GM21515 (cell line): ENCODE data around the gene B3GAT1.

ENCODE experiments used
- ATAC-seq: cut with Tn5 transposase; IDR thresholded peaks from one replicate; pipeline ENCODE4 v1.9.1; 2021; ENCODE audit not compliant: unreplicated experiment

B3GAT1 gene

DNA sequence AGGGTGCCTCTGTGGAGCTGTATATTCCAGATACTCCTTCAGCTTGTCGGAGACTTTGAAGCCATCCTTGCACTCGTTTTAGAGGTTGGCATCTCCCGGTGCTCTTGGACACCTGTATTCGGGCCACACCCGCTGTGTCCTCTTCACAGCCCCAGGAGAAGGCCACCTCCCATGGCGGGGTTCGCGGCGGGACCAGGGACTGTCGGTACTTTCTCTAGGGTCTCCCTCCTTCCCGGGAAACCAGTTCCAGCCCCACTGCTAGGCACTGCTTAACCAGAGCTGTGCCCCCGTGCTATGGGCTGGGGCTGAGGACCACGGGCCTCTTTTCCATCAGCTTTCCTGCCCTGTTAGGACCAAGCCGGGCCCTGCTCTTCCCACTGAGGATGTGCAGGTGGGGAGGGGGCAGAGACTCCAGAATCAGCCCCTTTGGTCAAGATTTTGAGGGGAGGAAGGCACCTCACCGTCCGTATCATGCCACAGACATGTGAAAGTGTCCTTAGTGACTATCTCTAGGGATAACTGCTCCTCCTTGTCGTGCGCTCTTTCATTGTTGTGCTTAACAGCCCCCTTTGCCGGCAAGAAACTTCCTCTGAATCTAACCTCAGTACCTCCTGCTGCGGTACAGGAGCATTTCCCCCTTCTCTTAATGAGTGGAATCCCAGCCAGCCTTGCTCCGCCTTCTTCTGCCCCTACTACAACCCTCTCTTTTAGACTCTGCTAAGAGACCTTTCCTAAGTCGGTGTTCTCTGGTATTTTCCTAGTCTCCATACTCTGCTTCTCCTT lies 1.2 kb upstream of the B3GAT1 start:
- ATAC-seq: no peak

DNA sequence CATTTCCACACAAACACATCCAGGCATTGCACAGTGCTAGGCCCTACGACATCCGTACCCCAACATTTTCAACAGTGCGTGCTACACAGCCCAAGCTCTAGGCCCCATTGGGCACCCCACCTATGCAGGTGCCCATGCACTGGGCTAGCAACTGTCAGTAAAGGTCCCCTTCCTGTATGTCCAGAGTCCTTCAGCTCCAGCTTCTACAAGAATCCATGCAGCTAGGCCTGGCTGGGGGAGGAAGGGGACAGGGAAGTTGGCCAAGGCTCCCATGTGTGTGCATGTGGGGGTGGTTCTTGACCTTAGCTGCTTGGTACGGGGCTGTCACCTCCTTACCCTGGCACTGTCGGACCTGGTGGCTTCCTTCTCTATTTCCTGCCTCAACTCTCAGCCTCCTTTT lies 1.3 kb downstream of the B3GAT1 start:
- no peak for ATAC-seq

DNA sequence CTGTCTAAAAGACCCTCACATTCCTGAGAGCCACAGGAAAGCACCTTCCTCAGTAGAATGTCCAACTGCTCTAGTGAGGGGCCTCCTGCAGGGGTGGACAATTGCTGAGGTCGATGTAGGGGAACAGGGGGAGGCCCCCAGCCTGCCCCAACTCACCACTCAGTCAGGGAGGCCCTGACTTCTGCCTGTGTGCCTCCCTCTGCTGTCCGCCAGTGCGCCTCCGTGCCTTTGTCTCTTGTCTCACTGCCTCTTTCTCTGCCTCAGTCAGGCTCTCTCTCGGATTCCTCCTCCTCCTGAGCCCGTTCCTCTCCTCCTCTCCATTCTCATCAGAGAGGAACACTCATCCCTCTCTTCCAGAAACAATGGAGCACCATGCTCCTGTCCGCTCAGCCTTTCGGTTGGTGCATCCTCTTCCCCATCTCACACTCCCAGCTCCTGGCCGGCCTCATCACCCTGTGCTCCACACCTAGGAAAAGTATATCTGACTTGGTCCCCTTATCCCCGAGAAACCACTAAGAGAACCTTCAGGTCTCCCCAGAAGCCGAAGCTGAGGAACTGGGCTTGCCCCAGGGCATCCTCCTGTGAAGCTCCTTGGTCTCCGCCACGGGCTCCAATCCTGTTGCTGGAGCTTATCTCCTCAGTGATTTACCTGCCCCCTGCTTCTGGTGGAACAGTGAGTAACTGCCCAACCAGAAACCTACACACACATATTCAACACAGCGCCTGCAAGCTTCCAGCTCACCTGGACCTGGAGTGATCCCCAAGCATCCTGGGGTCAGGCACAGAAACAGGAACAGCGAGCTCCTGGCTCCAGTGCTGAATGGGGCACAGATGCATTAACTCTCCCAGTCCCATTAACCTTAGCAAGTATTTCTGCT lies 2.3 kb downstream of the B3GAT1 start:
- ATAC-seq: no peak

DNA sequence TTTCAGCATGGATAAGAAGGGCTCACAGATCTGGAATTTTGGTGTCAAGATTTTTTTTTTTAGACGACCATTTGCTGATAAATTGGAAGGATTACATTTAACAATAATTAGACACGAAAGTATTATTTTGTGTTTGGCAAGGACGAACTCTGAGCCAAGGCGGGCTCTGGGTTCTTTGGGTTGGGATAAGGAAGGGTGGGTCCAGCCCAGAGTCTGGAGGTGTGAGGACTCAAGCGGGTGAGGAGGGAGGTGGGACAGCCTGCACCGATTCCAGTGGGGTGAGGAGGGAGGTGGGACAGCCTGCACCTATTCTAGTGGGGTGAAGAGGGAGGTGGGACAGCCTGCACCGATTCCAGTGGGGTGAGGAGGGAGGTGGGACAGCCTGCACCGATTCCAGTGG lies 4.1 kb downstream of the B3GAT1 start:
- ATAC-seq: no peak

DNA sequence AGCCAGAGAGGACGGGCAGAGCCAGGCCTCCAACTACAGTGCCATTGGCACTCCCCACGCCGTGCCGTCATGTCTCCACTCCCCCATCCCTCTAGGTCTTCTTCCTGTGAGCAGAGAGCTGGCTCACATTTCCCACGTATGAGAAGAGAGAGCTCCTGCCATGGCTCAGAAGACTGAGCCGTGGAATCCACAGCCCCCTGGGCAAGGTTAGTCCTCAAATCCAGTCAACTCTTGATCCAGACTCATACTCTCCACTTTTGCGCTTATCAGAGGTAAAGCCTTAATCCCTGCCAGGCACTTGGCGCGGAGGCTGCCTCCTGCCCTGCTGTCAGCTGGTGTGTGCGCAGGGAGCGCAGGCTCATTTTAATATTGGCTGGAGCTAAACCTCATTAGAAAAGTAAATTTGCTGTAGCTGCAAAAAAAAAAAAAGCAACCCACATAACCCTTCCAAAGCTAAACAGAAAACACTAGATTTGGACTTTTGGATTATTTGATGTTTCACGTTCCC lies 4.7 kb downstream of the B3GAT1 start:
- ATAC-seq: no peak

DNA sequence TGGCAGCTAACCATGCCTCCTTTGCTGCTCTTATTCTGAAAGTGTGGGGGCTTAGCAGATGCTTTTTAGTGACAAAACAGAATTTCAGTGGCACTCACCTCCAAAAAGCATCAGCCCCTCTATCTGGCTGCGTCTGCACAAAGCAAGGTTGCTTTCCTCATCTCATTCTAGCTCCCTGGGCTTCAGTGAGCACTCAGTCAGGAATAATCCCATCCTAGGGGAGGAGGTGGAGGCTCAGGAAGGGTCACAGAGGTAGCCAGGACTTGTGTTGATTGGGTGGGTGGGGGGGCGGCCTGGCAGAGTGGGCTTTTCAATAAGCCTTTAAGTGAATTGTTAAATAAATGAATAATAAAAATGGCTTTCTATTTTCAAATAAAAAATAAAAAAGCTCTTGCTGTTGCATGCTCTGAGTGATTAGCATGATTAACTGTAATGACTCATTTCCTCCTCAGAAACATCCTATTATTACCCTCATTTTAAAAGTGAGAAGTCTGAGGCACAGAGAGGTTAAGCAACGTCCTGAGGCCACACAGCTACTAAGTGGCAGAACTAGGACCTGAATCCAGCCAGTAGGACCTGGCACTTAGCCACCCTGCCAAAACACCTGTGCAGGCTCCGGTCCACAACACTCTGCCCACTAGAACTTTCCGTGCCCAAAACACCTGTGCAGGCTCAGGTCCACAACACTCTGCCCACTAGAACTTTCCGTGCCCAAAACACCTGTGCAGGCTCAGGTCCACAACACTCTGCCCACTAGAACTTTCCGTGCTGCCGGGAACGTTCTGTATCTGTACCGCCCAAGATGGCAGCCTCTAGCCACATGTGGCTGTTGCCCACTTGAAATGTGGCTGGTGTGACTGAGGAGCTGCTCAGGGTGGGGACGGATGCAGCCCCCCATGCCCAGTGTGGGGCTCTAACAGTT lies 5.5 kb downstream of the B3GAT1 start:
- ATAC-seq: no peak

DNA sequence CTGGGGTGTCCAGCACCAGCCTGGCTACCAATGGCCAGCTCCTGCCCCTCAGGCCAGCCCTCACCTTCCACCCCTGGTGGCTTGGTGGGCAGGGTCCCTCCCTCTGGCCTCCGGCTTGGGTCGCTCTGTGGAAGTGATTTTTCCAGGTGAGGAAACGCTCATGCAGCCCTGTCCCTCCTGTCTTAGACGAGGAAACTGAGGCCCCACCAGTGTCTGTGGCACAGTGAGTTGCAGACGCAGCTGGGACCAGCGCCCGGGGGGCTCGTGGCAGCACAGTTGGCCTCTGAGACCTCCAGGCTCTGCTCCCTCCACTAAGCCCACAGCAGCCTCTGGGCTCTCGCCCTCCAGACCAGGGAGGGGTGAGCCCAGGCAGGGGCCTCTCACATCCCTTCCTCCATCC lies 6.2 kb downstream of the B3GAT1 start:
- ATAC-seq: no peak

DNA sequence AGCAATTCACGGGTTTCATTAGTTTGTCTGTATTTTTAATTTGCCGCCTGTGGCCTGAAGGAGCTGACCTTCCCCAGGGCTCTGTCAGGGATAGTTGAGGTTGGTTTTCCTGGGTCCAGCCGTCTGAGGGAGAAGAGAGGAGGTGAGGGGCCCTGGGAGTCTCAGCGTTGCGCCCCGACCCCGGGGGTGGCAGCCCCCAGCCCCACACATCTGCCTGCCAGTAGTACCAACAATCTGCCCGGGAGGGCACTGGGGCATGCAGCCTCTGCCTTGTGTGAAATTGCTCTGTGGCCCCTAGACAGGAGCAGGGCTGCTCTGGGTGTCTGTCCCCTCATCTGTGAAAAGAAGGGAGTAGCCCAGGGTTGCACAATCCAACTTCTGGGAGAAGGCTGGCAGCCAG lies 6.6 kb downstream of the B3GAT1 start:
- ATAC-seq: no peak

DNA sequence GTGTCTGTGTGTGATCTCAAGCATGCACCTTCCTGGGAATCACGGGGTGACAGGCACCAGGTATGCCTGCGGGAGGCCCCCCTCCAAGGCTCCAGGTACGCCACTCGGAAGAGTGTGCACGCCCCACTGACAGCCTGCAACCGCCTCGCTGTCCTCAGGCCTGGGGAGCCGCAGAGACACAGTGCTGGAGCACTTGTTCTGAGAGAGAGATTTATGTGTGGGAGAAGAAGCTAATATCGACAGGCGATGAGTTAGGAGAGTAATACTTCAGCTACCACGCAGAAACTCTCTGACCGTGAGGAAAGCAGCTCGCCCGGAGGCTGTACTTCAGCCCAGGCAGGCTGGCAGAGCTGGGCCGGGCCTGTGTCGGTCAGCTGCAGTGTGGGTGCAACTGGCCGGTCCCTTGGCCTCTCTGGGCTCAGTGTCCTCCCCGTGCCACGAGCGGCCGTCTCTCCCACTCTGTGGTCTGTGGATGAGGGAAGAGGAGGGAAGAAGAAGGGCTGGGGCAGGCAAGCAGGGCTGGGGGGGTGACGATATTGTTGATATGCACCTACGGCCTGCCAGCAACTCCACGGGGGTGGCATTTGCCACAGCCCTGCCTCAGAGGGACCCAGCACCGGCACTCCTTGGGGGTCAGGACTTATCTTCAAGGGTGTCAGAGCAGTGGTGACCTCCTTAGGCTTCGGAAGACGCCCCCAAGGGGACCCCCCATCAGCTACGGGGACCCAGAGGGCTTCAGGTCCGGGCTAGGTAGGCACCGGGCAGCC lies 7.3 kb downstream of the B3GAT1 start:
- ATAC-seq: no peak

DNA sequence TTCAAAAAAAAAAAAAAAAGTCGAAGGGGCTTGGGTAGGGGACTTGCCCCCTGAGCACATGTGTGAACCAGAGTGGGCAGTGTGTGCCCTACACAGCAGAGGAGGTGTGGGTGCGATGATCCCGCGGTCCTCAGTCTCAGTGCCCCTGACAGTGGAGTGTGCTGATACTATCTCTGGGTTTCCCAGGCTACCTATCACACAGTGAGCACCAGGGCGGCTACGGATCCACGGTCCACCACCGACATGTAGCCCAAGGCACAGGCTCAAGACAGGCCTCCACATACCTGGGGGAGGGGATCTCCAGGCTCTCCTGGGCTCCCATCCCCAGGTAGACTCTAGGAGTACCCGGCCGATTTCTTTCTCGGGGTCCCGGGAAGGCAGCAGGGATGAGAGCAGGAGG lies 9.1 kb downstream of the B3GAT1 start:
- no peak for ATAC-seq

DNA sequence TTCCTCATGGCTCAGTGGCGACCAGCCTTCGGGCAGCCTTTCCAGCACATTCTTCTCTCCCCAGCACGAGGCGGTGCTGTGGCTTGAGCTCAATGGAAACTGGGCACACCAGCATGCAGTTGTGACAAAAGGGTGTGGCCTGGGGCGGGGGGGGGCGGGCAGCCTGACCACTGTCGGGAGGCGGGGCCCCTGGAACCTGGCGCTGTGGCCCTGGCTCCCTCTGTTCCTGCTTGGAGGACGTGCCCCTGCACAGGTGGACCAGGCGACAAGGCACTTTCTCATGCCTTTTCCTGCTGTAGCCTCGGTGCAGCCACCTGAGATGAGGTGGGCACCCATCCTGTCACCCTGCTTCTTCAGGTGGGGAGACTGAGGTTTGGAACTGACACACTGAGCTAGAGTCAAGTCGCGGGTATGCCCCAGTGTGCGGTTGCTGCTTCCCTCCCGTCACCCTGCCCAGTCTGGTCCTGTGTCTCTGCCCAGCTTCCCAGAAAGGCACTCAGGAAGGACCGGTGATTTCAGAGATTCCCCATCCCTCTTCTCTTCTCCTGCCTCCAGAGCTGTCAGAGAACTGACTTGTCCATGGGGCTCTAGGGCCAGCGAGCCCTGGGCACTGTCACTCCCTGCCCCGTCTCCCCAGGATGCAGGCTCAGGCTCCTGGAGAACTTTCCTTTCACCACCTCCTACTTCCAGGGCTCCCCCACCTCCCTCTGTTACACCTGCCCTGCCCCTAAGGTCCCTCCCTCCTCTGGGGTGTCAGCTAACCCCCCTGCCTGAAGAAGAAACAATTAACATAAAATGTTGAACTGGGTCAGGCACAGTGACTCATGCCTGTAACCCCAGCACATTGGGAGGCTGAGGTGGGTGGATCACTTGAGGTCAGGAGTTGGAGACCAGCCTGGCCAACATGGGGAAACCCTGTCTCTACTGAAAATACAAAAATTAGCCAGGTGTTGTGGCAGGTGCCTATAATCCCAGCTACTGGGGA lies 9.9 kb downstream of the B3GAT1 start:
- ATAC-seq: no peak

DNA sequence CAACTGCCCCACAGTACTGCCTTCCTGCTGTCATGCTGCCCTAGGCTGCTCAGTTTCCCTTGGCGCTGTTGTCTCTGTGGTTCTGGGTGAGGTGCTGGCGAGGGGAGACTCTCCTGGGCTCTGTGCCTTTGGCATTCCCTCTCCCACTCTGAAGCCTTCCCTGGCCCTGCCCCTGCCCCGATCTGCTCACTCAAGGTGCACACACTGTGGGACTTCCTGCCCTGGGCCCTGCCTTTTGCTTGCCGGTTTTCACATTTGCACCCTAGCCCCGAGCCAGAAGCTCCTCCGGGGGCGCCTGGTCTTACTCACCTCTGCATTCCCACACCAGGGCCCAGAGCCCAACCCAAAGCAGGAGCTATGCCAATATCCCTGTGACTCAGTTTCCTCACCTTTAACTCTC lies 12.0 kb downstream of the B3GAT1 start:
- no peak for ATAC-seq

DNA sequence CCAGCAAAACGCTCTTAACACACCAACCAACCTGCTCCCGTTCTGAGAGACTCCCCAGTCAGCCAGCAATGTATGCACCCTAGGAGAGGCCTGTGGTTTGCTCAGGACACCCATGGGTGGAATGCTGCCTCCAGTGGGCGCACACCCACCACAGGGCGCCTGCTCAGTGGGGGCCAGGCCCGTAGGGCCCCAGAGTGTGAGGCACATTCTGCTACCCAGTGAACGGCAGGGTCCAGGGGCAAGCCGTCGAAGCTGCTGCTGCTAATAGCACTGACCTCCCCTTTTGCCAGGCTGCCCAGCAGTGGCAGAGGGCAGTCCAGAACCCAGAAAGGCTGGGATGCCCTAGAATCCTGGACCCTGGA lies 12.8 kb downstream of the B3GAT1 start:
- no peak for ATAC-seq

DNA sequence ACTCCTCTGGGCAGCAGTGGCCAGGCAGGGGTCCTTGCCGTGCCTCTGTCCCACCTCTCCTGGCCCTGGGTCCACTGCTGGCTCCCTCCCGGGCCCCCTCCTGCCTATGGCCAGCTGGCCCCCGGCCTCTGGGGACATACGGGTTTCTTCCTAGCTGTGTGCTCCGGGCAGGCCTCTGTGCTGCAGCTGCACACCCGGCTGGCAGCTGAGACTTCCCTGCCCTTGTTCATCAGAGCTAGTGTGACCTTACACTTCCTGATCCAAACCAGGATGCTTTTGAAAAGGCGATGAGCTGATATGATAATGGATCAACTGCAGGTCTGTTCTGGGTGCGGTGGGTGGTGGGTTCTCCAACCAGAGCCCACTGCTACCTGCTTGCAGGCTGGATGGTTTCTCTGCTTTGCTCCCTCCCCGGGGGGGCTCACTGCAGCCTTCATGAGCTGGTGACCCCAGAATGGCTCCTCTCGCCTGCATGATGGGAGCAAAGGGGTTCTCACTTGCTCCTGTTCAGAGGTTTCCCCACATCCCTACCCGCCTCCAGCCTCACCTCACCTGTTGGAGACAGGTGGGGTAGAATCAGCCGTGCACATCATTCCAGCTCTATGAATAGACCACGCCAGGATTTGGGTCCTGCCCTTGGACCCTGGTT lies 13.3 kb downstream of the B3GAT1 start:
- ATAC-seq: no peak

DNA sequence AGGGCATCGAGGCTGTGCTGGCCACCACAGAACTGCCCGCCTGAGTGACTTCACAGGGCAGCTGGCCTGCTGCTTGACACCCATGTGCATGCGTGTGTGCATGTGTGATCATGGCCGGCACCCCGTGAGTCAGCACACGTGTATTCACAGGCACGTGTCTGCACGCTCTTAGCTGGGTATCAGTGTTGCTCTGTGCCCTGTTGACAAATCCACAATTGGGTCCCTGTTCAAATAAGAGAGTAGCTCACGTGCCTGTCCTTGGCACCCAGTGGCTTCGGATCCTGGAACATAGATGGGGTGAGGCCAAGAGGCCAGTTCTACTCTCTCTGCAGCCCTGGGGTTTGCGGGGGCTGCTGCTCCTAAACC lies 14.0 kb downstream of the B3GAT1 start:
- ATAC-seq: no peak

DNA sequence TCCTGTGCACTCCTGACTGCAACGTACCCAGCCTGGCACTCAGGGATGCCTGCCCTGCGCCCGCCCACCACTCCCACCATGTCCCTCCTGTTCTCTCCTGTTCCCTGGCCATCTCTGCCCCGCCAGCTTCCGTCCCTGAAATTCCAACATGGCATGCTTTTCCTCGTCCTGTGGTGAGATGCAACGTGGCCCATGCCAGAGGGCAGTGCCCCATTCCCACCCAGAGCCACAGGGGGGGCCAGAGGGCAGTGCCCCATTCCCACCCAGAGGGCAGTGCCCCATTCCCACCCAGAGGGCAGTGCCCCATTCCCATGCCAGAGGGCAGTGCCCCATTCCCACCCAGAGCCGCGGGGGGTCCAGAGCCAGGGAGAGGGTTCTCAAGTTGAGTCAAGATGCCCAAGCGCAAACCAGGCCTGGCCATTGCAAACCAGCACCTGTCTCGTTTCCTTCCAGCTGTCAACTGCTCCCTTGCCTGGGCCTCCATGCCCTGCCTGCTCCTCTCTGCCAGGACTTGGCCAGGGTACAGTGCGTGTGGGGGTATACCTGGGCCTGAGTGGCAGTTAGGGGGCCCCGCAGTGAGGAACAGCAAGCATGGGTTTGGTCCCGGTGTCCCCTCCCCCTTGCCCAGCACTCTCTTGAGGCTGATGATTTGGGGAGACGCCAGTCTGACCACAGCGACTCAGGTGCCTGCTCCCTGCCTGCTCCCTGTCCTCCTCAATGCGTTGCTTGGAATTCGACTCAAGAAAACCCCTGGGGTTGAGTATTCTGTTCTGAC lies 14.6 kb downstream of the B3GAT1 start:
- no peak for ATAC-seq

DNA sequence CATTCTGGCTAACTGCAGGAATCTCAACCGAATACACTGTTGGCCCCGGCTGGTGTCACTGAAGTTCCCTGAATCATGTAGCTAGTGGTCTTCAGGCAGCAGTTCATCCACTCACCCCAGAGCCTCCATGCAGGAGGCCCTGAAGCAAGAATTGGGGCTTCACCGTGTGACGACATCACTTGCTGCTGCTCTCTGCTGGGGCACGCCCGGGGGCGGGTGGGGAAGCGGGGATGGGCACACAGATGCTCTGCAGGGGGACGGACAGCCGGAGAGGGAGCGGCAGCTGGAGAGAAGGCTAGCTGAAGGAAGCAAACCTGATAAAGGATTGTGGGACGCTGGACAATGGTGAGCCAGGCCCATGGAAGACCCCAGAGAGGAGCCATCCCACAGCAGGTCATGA lies 17.0 kb downstream of the B3GAT1 start:
- no peak for ATAC-seq

DNA sequence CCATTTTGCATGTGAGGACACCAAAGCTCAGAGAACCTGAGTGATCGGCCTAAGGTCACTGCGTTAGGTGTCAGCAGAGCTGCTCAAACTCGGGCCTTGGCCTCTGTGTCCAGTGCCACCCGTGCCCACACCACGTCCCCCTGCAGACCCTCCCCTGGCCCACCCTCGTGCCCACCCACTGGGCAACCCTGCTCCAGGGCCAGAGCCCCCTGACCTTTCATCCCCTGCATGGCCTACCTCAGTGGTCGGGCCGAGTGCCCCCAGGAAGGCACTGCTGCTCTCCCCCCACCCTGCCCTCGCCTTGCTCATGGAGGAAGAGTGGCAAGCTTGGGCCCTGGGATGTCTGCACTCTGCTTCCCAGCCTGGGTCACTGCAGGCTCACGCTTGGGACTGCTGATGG lies 17.7 kb downstream of the B3GAT1 start:
- no peak for ATAC-seq
